Suprapubic skin (tissue), 4 donors: ENCODE data around the gene ZDHHC17.

Experiments used
- CTCF ChIP-seq, 2 donors: fragments of 200-600 bp in 1 of 2; fragments of 450-650 bp in 1 of 2; sonication (generic) in 1 of 2; IDR thresholded peaks; one replicate each; pipeline ENCODE4 v1.5.1; 2016 to 2019; ENCODE audit warnings: antibody characterized with exemption in 2 of 2, mild to moderate bottlenecking in 1 of 2, moderate library complexity in 1 of 2
- EP300 ChIP-seq: sonication (generic); formaldehyde crosslinking; IDR thresholded peaks from one replicate; pipeline ENCODE4 v1.6.1; 2017; ENCODE audit warnings: antibody characterized with exemption
- POLR2A ChIP-seq, 2 donors: fragments of 450-650 bp; IDR thresholded peaks; one replicate each; pipeline ENCODE4 v1.6.1; 2017; ENCODE audit warnings: antibody characterized with exemption in 2 of 2, mild to moderate bottlenecking in 2 of 2, moderate library complexity in 2 of 2
- POLR2AphosphoS5 ChIP-seq, 3 donors: sonication (generic); formaldehyde crosslinking; IDR thresholded peaks; one replicate each; pipeline ENCODE4 v1.6.1; 2017; ENCODE audit warnings: antibody characterized with exemption in 3 of 3

GRCh38 chr12:76720068-76720467 is 43.8 kb upstream of the ZDHHC17 start:
- no peak for TF ChIP-seq CTCF (IDR thresholded peaks at IDR 0.05)
- TF ChIP-seq POLR2A (IDR thresholded peaks at IDR 0.05): no peak
- no peak for TF ChIP-seq EP300
- no peak for TF ChIP-seq POLR2AphosphoS5 (IDR thresholded peaks at IDR 0.05)
